Osteoblast (primary cell): ENCODE measurements around the gene POLR2H. TPM values are rescaled to one million over a fixed set of nuclear protein-coding genes. Genes with fewer than 3 reads are reported as not detected.

Source experiments
- DNase-seq: peaks from one replicate; pipeline ENCODE4 v3.0.0; 2011; ENCODE audit warnings: low spot score, mixed read lengths; ENCODE audit not compliant: insufficient read length; ENCODE audit errors: missing footprints
- H2AFZ ChIP-seq: 2 replicates; pipeline ENCODE4 v1.6.0; 2011; ENCODE audit warnings: mild to moderate bottlenecking, low read length
- H3K27ac ChIP-seq: 2 replicates; pipeline ENCODE4 v1.5.1; 2011; ENCODE audit warnings: mild to moderate bottlenecking, low read depth, low read length, moderate library complexity
- H3K27me3 ChIP-seq: 2 replicates; pipeline ENCODE4 v1.6.0; 2012; ENCODE audit warnings: mild to moderate bottlenecking, control low read depth, inconsistent platforms, low read length, moderate library complexity; ENCODE audit not compliant: insufficient read depth
- H3K36me3 ChIP-seq: 2 replicates; pipeline ENCODE4 v1.5.1; 2011; ENCODE audit warnings: mild to moderate bottlenecking, low read length, control low read depth, moderate library complexity; ENCODE audit not compliant: insufficient read depth
- H3K4me1 ChIP-seq: 2 replicates; pipeline ENCODE4 v1.5.1; 2011; ENCODE audit warnings: mild to moderate bottlenecking, low read length, control low read depth, moderate library complexity; ENCODE audit not compliant: insufficient read depth
- H3K4me2 ChIP-seq: 2 replicates; pipeline ENCODE4 v1.6.0; 2011; ENCODE audit warnings: mild to moderate bottlenecking, low read length; ENCODE audit not compliant: insufficient read depth
- H3K4me3 ChIP-seq: fragments of 200-600 bp; sonication (generic); 3 replicates; pipeline ENCODE4 v1.5.1; 2012; ENCODE audit warnings: mild to moderate bottlenecking, low read length, inconsistent platforms; ENCODE audit not compliant: insufficient read depth
- H3K79me2 ChIP-seq: 2 replicates; pipeline ENCODE4 v1.6.0; 2012; ENCODE audit warnings: mild to moderate bottlenecking, low read length, control low read depth, inconsistent platforms; ENCODE audit not compliant: insufficient read depth
- H3K9me3 ChIP-seq: 2 replicates; pipeline ENCODE4 v1.5.1; 2011; ENCODE audit warnings: low read depth, low read length, control low read depth
- H4K20me1 ChIP-seq: 2 replicates; pipeline ENCODE4 v1.6.0; 2012; ENCODE audit warnings: mild to moderate bottlenecking, low read length, control low read depth; ENCODE audit not compliant: insufficient read depth
- CTCF ChIP-seq: IDR thresholded peaks from 2 replicates; pipeline ENCODE4 v1.5.1; 2011; ENCODE audit warnings: mild to moderate bottlenecking, low read depth, low read length, moderate library complexity; ENCODE audit errors: extremely low read depth
- total RNA-seq: library from RNA; depleted of rRNA; stranded (reverse); fragments of >200 nt; gene quantifications from 2 replicates; pipeline ENCODE4 v1.2.3, GENCODE V29; 2012

Gene POLR2H
- total RNA-seq, 1 donor, result 61.2 TPM

GRCh38 chr3:184354754-184355153 lies 6.8 kb upstream of the POLR2H start:
- Histone ChIP-seq H2AFZ (no peak overlapping the region), H3K4me3 (no peak overlapping the region), H3K9me3 (no peaks in the 10 kb centered on the region), H3K79me2 (no peaks in the 10 kb centered on the region), H4K20me1 (peaks cover 8% of the 10 kb centered on the region), H3K4me1 (peaks cover 8% of the 10 kb centered on the region), H3K36me3 (peaks cover 3% of the 10 kb centered on the region), H3K27me3 (no peaks in the 10 kb centered on the region), H3K4me2 (no peak overlapping the region), H3K27ac (no peak overlapping the region)
- no peak for DNase-seq
- no peak for TF ChIP-seq CTCF

GRCh38 chr3:184355261-184356040 lies 6.1 kb upstream of the POLR2H start:
- H3K36me3 ChIP-seq, result peaks cover 3% of the 10 kb centered on the region
- H3K79me2 ChIP-seq, result no peaks in the 10 kb centered on the region
- no peak overlapping the region for H3K4me3 ChIP-seq
- peak overlapping the region; percentile 2 for H3K27ac ChIP-seq
- DNase-seq, result peak; percentile 86
- no peak overlapping the region for H3K4me2 ChIP-seq
- H3K27me3 ChIP-seq, result no peaks in the 10 kb centered on the region
- peaks cover 8% of the 10 kb centered on the region for H4K20me1 ChIP-seq
- H3K9me3 ChIP-seq, result no peaks in the 10 kb centered on the region
- TF ChIP-seq CTCF, result no peak
- peaks cover 9% of the 10 kb centered on the region for H3K4me1 ChIP-seq
- no peak overlapping the region for H2AFZ ChIP-seq

GRCh38 chr3:184357248-184358123 lies 4.0 kb upstream of the POLR2H start:
- Histone ChIP-seq H3K79me2 (peaks cover 6% of the 10 kb centered on the region), H3K27ac (no peak overlapping the region), H3K36me3 (no peaks in the 10 kb centered on the region), H4K20me1 (peaks cover 7% of the 10 kb centered on the region), H3K4me2 (no peak overlapping the region), H3K9me3 (no peaks in the 10 kb centered on the region), H3K4me3 (no peak overlapping the region), H3K4me1 (peaks cover 17% of the 10 kb centered on the region), H3K27me3 (no peaks in the 10 kb centered on the region), H2AFZ (no peak overlapping the region)
- DNase-seq, result no peak
- TF ChIP-seq CTCF, result no peak

- Histone ChIP-seq H3K36me3 (no peaks in the 10 kb centered on the region), H3K4me3 (no peak overlapping the region), H3K4me1 (peaks cover 17% of the 10 kb centered on the region), H3K4me2 (no peak overlapping the region), H4K20me1 (peaks cover 5% of the 10 kb centered on the region), H3K27ac (no peak overlapping the region), H3K27me3 (no peaks in the 10 kb centered on the region), H3K9me3 (no peaks in the 10 kb centered on the region), H2AFZ (no peak overlapping the region), H3K79me2 (peaks cover 6% of the 10 kb centered on the region)
- no peak for DNase-seq
- TF ChIP-seq CTCF, result no peak
Measured at GRCh38 chr3:184358124-184358767, 3.3 kb upstream of the POLR2H start.
